Liver (tissue), 3 donors: ENCODE data around the gene GALNT6.

Experiments used
- EGR1 ChIP-seq, 2 donors: IDR thresholded peaks; 2 replicates each; pipeline ENCODE4 v1.6.1; 2016 to 2018; ENCODE audit warnings: antibody characterized with exemption in 2 of 2, low read depth in 2 of 2
- FOXA2 ChIP-seq: IDR thresholded peaks from 2 replicates; pipeline ENCODE4 v1.6.1; 2016; ENCODE audit warnings: antibody characterized with exemption
- GABPA ChIP-seq, 2 donors: IDR thresholded peaks in 1 of 2; conservative IDR thresholded peaks in 1 of 2; 2 replicates each; pipeline ENCODE4 v1.6.1; 2016; ENCODE audit warnings: antibody characterized with exemption in 2 of 2, mild to moderate bottlenecking in 1 of 2, moderate library complexity in 1 of 2
- HNF4G ChIP-seq: IDR thresholded peaks from 2 replicates; pipeline ENCODE4 v1.6.1; 2016; ENCODE audit warnings: antibody characterized with exemption
- JUND ChIP-seq, 2 donors: IDR thresholded peaks; 2 replicates each; pipeline ENCODE4 v1.6.1; 2016; ENCODE audit warnings: antibody characterized with exemption in 2 of 2
- RAD21 ChIP-seq, 2 donors: IDR thresholded peaks; 2 replicates each; pipeline ENCODE4 v1.6.1; 2016; ENCODE audit warnings: antibody characterized with exemption in 2 of 2, mild to moderate bottlenecking in 2 of 2
- RXRA ChIP-seq, 2 donors: IDR thresholded peaks; 2 replicates each; pipeline ENCODE4 v1.6.1; 2017 to 2018; ENCODE audit warnings: antibody characterized with exemption in 2 of 2, mild to moderate bottlenecking in 1 of 2
- TAF1 ChIP-seq: conservative IDR thresholded peaks from 2 replicates; pipeline ENCODE4 v1.6.1; 2016; ENCODE audit warnings: antibody characterized with exemption, mild to moderate bottlenecking
- YY1 ChIP-seq: IDR thresholded peaks from 2 replicates; pipeline ENCODE4 v1.6.1; 2016; ENCODE audit warnings: antibody characterized with exemption, mild to moderate bottlenecking
- TF ChIP-seq, protein P1 (sequence below): fragments of 150-350 bp; IDR thresholded peaks from 2 replicates; pipeline ENCODE4 v1.5.1; 2017; ENCODE audit warnings: improper control_type of control experiment, low read depth, low read length; ENCODE audit not compliant: missing input control
- TF ChIP-seq, protein P2 (sequence below): IDR thresholded peaks from 2 replicates; pipeline ENCODE4 v1.6.1; 2016; ENCODE audit warnings: antibody characterized with exemption
- TF ChIP-seq, protein P3 (sequence below): IDR thresholded peaks from 2 replicates; pipeline ENCODE4 v1.6.1; 2016; ENCODE audit warnings: antibody characterized with exemption, mild to moderate bottlenecking
- TF ChIP-seq, protein P4 (sequence below): IDR thresholded peaks from 2 replicates; pipeline ENCODE4 v1.6.1; 2016; ENCODE audit warnings: antibody characterized with exemption
- TF ChIP-seq, protein P5 (sequence below): IDR thresholded peaks from 2 replicates; pipeline ENCODE4 v1.6.1; 2016; ENCODE audit warnings: antibody characterized with exemption
- donor health status: healthy.
- donor health status: healthy.

DNA sequence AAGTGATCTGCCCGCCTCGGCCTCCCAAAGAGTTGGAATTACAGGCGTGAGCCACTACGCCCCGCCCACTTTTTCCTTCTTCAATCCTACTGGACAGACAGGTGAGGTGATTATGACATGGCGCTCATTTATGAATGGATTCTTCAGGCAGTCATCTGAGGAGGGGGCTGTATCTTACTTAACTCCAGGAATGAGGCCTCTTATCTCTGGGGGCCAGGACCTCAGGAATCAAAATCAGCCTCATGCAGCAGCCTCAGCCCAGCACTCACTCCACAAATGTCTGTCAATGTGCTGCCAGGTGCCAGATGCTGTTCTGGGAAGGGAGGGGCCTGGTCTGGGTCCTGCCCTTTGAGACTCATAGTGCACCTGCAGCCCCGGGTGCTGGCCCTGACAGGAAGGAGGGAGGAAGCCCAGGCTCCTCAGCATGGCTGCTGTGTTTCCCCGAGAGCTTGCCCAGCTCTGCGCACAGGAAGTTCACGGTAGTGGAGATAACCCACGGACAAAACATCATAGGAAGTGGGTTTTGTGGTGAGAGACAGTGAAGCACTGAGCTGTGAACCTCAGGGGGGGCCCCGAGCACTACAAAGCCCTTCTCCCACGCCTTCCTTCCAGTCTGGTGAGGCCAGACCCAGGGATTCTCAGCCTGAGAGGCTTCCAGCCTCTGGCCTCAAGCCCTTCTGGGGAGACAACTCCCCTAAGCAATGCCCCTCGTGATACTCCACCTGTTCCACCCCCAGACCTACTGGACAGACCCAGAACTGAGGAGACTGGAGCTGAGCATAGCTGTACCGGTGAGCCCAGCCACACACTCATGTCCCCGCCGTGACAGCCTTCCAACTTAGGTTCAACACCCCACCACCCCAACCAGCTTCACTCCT lies 22.3 kb downstream of the GALNT6 start:
- TF ChIP-seq, protein P1, sequence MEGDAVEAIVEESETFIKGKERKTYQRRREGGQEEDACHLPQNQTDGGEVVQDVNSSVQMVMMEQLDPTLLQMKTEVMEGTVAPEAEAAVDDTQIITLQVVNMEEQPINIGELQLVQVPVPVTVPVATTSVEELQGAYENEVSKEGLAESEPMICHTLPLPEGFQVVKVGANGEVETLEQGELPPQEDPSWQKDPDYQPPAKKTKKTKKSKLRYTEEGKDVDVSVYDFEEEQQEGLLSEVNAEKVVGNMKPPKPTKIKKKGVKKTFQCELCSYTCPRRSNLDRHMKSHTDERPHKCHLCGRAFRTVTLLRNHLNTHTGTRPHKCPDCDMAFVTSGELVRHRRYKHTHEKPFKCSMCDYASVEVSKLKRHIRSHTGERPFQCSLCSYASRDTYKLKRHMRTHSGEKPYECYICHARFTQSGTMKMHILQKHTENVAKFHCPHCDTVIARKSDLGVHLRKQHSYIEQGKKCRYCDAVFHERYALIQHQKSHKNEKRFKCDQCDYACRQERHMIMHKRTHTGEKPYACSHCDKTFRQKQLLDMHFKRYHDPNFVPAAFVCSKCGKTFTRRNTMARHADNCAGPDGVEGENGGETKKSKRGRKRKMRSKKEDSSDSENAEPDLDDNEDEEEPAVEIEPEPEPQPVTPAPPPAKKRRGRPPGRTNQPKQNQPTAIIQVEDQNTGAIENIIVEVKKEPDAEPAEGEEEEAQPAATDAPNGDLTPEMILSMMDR, result no peak
- TF ChIP-seq GABPA (IDR thresholded peaks at IDR 0.05 in 1 of 2, conservative IDR thresholded peaks at IDR 0.05 in 1 of 2) (no peak), HNF4G (no peak), TAF1 (no peak), JUND (IDR thresholded peaks at IDR 0.05) (no peak), YY1 (no peak), EGR1 (IDR thresholded peaks at IDR 0.05; ENCODE audit: low read depth in 2 of 2) (no peak), RAD21 (IDR thresholded peaks at IDR 0.05) (no peak), RXRA (IDR thresholded peaks at IDR 0.05) (no peak), FOXA2 (no peak)
- TF ChIP-seq, protein P2, sequence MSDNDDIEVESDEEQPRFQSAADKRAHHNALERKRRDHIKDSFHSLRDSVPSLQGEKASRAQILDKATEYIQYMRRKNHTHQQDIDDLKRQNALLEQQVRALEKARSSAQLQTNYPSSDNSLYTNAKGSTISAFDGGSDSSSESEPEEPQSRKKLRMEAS, result no peak
- TF ChIP-seq, protein P3, sequence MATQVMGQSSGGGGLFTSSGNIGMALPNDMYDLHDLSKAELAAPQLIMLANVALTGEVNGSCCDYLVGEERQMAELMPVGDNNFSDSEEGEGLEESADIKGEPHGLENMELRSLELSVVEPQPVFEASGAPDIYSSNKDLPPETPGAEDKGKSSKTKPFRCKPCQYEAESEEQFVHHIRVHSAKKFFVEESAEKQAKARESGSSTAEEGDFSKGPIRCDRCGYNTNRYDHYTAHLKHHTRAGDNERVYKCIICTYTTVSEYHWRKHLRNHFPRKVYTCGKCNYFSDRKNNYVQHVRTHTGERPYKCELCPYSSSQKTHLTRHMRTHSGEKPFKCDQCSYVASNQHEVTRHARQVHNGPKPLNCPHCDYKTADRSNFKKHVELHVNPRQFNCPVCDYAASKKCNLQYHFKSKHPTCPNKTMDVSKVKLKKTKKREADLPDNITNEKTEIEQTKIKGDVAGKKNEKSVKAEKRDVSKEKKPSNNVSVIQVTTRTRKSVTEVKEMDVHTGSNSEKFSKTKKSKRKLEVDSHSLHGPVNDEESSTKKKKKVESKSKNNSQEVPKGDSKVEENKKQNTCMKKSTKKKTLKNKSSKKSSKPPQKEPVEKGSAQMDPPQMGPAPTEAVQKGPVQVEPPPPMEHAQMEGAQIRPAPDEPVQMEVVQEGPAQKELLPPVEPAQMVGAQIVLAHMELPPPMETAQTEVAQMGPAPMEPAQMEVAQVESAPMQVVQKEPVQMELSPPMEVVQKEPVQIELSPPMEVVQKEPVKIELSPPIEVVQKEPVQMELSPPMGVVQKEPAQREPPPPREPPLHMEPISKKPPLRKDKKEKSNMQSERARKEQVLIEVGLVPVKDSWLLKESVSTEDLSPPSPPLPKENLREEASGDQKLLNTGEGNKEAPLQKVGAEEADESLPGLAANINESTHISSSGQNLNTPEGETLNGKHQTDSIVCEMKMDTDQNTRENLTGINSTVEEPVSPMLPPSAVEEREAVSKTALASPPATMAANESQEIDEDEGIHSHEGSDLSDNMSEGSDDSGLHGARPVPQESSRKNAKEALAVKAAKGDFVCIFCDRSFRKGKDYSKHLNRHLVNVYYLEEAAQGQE, result no peak
- TF ChIP-seq, protein P4, sequence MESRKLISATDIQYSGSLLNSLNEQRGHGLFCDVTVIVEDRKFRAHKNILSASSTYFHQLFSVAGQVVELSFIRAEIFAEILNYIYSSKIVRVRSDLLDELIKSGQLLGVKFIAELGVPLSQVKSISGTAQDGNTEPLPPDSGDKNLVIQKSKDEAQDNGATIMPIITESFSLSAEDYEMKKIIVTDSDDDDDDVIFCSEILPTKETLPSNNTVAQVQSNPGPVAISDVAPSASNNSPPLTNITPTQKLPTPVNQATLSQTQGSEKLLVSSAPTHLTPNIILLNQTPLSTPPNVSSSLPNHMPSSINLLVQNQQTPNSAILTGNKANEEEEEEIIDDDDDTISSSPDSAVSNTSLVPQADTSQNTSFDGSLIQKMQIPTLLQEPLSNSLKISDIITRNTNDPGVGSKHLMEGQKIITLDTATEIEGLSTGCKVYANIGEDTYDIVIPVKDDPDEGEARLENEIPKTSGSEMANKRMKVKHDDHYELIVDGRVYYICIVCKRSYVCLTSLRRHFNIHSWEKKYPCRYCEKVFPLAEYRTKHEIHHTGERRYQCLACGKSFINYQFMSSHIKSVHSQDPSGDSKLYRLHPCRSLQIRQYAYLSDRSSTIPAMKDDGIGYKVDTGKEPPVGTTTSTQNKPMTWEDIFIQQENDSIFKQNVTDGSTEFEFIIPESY, result no peak
- TF ChIP-seq, protein P5, sequence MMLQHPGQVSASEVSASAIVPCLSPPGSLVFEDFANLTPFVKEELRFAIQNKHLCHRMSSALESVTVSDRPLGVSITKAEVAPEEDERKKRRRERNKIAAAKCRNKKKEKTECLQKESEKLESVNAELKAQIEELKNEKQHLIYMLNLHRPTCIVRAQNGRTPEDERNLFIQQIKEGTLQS, result no peak
